G401.6 (cell line): ENCODE measurements around the gene KCNG1.

ENCODE experiments used
- FAIRE-seq: peaks from 2 replicates; lab custom pipeline; 2012; peaks lifted over from hg19 to GRCh38; lab: Jason Lieb, UNC

KCNG1 gene

DNA sequence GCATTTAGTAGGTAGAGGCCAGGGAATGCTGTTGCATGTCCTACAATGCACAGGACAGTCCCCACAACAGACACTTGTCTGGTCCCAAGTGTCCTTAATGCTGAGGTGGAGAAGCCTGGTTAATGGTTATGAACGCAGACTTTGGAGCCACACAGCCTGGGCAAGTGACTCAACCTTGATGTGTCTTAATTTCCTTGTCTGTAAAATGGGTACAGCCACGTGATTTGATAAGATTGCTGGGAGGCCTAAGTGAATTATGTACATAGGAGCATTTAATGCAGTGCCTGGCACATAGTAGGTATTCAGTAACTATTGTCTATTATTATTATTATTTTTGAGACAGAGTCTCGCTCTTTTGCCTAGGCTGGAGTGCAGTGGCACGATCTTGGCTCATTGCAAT, 11.4 kb downstream of the KCNG1 start:
- no peak for FAIRE-seq

DNA sequence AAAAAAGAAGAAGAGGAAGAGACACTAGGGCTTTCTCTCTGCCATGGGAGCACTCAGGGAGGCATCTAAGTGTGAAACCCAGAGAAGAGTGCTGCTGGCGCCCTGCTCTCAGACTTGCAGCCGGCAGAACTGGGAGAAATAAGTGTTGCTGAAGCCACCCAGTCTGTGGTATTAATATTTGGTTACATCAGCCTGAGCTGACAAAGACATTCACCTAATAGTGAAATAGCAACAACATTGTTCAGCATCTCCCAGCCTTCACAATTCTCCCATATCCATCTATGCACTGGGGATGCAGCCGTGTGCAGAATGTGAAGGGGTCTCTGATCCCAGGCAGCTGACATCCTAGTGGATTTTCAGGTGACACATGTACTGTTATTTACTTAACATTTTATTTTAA, 12.0 kb downstream of the KCNG1 start:
- FAIRE-seq = no peak

DNA sequence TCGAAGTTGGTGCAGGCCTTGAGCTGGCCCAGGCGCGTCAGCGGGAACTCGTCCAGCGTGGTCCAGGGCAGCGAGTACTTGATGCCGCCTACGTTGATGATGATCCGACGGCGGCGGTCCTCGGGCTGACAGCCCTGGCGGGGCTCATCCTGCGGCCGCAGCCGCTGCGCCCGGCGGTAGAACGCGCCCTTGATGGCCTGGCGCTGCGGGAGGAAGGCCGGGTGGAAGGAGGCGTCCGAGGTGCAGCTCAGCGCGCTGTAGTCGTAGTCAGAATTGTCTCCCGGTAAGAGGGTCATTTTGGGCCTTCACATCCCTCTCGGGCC, 12.9 kb downstream of the KCNG1 start:
- no peak for FAIRE-seq

DNA sequence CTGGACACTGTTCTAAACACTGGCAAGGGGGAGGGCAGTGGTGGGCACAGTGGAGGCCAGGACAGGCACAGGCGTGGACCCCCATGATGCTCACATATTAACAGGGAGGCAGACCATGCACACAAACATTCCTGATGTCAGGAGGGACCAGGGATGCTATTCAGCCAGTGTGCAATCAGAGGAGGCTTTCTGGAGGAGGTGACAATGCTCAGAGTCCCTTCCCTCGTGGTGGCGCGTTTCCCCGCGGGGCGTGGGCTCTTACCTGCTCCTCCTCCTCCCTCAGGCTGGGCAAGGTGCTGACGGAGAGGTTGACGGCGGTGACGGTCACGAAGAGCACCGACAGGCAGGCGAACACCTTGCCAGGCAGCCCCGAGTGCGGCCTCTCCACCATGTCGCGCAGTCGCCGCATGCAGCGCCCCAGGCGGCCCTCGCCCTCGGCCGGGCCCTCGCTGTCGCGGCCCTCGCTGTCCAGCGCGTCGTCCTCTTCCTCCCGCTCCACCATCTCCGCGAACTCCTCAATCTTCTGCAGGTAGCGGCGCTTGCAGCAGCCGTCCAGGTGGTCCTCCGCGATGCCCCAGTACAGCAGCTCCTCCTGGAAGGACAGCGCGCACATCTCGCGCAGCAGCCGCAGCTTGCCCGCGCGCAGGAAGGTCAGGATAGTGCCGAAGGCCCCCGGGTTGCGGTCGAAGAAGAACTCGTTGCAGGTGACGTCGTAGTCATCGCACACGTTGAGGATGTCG, 13.4 kb downstream of the KCNG1 start:
- no peak for FAIRE-seq

DNA sequence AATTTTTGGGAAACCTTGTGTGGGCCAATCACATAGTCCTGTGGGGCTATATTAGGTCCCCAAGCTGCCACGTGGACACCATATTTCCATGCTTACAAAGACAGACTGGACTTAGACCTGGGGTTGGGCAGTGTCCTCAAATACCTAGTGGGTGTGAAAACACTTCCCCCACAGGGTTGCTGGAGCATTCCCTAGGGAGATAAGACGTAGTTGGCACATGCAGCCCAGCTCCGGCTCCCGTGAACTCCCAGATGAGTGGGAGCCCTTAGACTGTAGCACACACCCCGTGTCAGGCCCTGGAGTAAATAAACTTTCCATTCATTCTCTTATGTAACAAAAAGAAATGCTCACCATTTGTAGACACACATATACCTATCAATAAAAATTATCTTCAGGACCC, 14.2 kb downstream of the KCNG1 start:
- no peak for FAIRE-seq

DNA sequence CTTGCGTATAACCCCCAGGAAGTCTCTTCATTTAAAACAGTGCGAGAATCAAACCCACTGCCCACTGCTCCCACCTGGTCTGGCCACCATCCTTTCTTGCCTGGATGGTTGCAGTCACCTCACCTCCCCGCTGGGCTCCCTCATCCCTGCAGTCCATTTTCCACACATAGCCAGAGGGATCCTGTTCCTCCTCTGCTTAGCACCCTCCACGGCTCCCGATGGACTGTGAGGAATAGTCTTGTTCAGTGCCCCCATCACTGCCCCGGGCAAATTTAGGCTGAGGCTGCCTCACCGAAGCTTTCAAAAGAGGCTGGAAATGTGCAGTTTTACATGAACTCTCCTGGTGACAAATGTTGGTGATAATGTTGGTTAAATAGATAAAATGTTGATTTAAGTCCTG, 17.7 kb downstream of the KCNG1 start:
- no peak for FAIRE-seq

DNA sequence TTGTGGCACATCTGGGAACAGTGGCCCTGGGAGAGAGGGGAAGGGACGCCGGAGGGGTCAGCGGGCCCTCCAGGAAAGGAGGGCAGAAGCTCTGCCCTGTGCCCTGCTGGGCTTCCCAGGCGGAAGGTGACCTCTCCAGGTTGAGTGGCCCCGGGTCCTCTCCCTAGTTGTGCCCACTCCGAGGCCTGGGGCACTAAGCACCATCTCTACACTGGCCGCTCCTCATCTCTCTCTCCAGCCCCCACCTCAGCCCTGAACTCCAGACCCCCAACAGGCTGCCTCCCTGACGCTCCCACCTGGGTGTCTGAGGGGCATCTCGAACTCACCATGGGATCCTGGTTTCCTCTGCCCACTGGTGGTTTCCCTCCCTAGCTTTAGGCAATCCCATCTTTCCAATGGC, 18.1 kb downstream of the KCNG1 start:
- FAIRE-seq = no peak

DNA sequence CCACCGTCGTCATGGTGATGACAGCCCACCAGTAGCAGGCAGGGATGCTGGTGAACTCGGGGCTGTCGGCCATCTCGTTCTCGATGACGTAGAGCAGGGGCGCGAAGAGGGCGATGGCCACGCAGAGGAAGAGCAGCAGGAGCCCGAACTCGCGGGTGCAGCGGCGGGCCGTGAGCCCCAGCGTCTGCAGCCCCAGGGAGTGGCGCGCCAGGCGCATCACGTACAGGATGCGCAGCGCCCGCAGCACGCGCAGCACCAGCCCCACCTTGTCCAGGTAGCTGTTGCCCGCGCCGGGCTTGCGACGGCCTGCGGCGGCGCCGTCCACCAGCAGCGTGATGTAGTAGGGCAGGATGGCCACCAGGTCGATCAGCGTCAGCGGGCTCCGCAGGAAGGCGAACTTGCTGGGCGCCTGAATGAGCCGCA, 18.6 kb downstream of the KCNG1 start:
- no peak for FAIRE-seq

DNA sequence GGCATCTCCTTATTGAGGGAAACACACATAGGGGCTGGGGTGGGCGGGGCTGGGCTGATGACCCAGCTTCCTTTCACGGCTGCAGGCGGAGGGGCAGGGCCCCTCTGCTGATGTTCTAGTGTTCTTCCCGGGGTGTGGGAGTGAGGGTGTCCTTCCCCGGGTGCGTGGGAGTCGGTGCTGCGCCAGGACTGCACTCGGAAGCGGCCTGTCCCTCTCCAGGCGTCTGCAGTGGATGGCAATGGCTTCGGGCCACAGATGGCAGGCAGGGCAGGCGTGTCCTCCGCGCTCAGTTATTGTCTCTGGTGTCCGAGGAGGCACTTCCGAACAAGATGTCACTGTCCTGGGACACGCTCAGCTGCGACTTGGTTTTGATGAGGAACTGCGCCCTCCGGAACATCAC, 19.2 kb downstream of the KCNG1 start:
- no peak for FAIRE-seq

DNA sequence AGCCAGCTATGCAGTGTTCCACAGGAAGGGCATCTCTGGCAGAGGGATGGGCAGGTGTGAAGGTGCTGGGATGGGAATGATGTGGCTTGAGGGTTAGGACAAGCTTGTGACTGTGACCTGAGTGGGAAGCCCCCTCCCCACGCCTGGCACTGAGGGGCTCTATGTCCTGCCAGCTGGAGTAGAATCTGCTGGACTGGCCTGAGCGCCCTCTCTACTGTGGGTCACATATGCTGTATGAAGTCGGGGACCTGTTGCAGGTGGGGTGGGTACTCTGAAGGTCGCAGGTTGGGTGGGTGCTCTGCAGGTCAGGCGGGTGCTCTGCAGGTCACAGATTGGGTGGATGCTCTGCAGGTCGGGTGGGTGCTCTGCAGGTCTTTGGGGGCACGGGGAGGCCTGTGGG, 20.3 kb downstream of the KCNG1 start:
- no peak for FAIRE-seq

DNA sequence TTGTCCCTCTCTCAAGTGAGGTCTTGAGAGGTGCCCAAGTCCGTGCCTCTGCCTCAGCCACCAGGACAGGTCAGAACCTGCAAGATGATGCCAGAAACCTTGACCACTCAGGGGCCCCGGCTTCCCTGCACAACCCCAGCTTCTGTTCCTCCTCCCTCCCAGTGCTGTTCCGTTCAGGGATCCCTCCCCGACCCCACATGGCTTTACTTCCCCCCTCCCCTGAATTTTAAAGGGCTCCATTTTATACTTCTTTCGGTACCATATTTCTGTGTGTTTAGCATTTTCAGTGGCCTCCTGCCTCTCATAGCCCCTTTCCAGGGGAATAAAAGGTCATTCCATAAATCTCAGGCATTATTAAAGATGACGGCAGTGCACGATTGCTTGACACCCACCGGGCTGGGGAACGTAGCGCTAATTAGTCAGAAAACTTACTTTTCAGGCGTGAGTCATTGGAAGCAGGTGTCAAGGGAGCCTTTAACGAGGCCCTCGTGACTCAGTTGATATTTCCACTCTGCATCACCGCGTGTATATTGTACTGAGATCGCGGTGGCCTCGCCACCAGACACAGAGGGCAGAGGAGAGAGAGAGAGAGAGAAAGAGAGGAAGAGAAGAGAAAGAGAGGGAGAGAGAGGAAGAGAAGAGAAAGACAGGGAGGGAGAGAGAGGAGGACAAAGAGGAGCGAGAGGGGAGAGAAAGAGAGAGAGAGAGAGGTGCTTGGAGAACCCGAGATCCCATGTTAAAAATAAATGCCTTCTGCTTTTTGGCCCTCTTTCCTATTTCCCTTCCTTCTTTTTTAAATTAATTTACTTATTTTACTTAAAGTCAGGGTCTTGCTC, 21.3 kb downstream of the KCNG1 start:
- no peak for FAIRE-seq

DNA sequence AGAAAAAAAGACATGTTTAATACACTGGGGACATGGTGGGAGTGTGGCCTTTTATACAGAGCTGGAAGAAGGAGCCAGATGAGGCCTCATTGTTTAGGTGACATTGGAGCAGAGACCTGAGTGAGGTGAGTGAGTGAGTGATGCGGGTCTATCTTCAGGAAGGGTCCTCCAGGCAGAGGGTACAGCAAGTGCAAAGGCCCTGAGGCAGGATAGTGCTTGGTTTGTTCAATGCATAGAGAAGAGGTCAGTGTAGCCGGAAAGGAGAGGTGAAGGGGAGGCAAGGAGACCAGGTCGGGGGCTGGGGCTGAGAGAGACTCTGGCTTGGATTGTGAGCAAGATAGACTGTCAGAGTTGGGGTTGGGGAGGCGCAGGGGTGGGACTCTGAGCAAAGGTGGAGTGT, 23.6 kb downstream of the KCNG1 start:
- FAIRE-seq = no peak

DNA sequence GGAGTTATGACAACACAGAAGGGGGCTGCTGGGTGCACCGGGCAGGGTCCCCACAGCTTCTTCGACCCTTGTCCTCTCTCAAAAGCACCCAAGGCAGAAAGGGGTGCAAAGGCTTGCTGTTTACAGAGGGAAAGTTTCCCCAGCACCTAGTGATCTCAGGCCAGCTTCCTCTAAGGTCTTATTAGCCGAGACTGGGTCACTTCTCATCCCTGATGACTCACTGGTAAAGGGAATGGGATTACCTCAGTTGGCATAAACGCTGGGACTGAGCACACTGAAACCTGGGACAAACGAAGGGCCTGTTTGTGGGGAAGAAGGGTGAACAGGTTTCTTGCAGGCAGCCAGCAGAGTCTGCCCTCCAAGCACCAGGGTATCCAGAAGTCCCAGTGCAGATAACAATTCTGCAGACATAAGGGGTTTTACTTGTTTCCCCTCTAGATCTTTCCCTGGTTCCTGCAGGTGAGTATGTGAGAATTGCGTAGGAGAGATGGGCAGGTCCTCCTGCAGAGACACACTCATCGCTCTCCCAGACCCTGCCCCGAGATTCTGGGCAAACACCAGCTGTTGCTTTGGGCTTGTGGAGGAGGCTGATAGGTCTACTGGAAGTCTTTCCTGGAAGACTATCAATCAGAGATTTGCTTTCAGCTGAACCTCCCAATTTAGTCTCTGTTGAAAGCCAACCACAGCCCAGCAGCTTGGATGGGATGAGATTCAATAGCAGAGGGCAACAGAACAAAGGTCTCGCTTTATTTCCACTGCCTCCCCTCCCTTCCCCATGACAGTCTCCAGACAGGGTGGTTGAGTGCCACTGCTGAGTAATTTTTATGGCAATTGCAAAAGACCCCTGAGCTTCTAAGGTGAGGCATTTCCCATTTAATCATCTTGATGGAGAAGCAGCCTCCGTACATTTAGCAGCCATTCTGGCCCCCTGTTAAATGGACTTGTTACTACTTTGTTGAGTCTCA, 25.7 kb downstream of the KCNG1 start:
- FAIRE-seq = no peak

DNA sequence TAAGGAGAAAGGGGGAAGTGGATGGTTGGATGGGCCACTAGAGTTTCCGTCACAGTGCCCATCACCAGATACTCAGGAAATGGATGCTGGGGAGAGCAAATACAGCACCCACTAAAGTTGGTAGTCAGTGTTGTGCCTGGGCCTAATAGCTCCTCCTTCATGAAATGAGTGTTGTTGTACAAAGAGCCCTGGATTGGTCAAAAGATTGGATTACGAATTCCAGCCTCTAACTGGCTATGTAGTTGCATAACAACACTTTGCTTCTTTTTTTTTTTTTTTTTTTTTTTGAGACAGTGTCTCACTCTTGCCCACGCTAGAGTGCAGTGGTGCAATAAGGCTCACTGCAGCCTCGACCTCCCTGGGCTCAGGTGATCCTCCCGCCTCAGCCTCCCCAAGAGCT, 27.4 kb downstream of the KCNG1 start:
- FAIRE-seq = no peak

DNA sequence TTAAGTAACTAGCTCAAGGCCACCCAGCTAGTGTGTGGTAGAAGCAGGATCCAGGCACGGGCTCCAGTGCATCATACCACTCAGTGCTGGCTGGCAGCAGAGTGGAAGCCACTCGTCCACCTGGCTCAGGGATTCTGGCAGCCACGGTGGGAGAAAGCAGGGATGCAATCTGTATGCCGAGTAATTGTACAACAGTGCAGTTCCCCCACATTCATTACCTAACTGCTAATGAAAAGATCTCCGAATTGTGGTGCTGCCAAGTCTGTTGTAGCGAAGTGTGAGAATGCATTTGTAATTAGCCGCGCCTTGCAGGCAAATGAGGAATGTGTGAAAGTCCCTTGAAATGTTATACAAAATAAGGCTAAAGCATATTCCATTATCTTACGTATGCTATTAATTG, 29.0 kb downstream of the KCNG1 start:
- no peak for FAIRE-seq

DNA sequence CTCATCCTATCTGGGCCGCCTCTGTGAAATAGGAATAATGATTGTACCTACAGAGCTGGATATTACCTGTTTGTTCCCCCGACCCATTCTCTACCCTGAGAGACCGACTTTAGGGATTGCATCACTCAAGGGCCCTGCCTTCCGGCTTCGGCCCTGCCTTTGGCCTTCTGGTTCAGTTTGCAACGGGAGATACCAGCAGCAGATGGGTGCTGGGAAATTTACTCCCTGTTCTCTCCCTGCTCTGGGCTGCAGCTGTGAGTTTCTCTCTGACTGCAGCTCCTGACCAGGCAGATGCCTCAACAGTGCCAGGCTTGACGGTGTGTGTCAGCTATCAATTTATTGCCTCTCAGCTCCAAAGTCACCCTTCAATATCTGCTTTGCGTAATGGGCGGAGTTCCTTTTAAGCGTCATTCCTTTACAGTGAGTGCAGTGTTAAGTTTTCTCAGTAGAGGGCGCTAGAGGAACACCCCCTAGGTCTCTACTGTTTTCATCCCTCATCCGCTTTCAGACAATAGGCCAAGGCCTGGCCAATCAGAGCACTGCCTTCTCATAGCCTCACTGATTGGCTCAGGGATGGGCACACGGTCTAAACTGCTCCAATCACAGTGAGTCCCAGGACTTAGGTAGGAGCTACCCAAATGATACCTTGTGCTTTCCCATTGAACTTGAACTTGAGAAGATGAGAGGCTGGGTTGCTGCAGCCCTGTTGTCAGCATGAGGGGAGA, 30.0 kb downstream of the KCNG1 start:
- FAIRE-seq = peak; percentile 92

DNA sequence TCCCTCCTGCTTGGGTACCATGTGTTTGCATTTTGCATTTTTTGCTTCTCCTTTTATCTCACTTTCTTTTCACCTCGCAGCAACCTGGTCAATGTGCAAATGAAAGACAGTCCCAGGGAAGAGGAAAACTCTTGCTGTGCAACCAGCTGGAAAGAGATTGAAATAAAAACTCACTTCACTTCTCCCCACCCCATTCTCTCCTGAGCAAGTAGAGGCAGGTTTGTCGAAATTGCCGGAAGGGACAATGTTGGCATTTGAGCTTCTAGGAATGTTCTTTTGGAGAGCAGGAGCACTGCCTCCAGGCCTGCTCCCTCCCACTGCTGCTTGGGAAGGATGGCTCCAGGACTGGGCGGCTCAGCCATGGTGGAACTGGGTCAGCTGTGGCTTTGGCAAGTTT, 30.6 kb downstream of the KCNG1 start:
- no peak for FAIRE-seq

DNA sequence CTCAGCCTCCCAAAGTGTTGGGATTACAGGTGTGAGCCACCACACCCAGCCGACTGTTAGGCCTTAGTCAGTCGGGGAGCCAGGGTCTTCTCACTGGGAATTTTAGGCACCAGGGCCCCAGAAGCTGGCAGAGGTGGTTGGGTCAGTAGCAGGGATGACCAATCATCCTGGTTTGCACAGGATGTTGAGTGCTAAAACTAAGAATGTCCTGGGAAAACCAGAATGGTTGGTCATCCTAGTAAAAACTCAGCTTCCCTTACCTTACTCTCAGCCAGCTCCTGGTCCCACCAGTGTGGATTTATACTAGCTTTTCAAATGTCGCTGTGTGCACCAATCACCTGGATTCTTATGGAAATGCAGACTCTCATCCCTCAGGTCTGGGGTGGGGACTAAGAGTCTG, 31.8 kb downstream of the KCNG1 start:
- FAIRE-seq = no peak

DNA sequence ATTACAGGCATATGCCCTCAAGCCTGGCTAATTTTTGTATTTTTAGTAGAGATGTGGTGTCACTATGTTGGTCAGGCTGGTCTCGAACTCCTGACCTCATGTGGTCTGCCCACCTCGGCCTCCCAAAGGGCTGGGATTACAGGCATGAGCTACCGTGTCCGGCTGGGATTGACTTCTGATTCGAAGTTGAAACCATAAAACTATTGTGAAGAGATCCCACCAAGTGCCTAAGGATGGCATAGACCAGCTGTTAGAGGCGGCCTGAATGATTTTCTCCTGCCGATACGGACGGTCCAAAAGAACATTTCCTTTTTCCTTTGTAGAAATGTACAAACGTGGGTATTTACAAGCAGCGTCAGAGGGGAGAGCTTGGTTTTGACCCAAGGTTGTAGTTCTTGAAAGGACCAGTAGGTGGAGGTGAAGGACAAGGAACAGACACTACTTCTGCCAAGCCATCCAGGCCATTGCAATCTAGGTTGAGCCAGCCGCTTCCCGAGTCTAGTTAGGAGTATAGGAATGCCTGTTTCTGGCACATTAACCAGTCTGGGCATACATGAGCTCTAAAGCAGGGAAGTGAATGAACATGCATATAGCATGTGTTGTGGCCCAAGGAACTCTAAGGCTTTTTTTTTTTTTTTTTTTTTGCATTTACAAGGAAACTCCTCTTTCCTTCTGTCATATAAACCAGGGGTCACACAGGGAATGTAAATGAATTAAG, 35.3 kb downstream of the KCNG1 start:
- peak; percentile 70 for FAIRE-seq

DNA sequence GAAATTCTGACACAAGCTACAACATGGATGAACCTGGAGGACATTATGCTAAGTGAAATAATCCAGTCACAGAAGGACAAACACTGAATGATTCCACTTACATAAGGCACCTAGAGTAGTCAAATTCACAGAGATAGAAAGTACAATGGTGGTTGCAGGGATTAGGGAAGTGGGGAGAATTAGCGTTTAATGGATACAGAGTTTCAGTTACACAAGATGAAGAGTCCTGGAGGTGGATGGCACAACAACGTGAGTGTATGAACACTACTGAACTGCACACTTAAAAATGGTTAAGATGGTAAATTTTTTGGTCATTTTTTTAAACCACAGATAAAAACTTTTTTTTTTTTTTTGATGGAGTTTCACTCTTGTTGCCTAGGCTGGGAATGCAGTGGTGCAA, 39.6 kb downstream of the KCNG1 start:
- FAIRE-seq = no peak

DNA sequence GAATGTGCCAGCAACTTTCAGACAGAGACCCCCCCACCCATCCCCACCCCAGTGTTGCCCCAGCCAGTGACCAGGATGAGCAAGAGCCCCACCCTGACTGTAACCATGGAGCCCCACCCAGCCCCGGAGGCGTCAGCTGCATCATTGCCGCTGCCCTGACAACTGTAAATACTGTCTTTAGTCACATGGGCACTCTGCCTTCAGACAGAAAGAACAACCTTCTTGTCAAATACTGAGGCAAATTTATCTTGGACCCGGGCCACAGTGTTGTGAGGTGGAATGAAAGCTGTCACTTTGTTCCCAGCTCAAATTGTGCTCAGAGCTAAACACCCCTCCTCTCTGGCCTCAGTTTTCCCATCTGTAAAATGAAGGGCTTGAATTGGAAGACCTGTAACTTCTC, 40.5 kb downstream of the KCNG1 start:
- no peak for FAIRE-seq

DNA sequence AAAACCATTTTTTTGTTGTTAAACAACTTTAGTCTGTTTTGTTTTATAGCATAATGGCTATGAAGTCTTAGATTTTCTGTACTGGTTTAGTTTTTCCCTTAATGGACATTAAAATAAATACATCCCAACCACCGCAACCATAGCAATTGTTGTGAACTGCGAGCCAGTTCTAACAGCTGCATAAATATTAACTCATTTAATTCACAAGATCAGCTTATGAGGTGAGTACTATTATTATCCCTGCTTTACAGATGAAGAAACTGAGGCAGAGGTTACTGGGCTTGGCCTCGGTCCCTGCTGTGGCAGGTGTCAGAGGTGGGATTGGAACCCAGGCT, 41.2 kb downstream of the KCNG1 start:
- no peak for FAIRE-seq
